Endothelial cell (in vitro differentiated cells): ENCODE results near the gene ACTR2. TPM values are rescaled to one million over a fixed set of nuclear protein-coding genes. Genes with fewer than 3 reads are reported as not detected.
A peak's percentile ranks its signal among the peaks of the same experiment; 100 is the strongest.

ENCODE experiments used
- DNase-seq: peaks from one replicate; pipeline ENCODE4 v3.0.0; 2021; ENCODE audit warnings: low spot score
- H3K27ac Mint-ChIP-seq: one replicate; pipeline ENCODE4 v1.8.0; 2021; ENCODE audit warnings: mixed read lengths, inconsistent platforms; ENCODE audit not compliant: unreplicated experiment
- H3K27me3 Mint-ChIP-seq: one replicate; pipeline ENCODE4 v1.8.0; 2021; ENCODE audit warnings: mild to moderate bottlenecking, moderate library complexity, mixed read lengths, inconsistent platforms; ENCODE audit not compliant: unreplicated experiment
- H3K36me3 Mint-ChIP-seq: one replicate; pipeline ENCODE4 v1.8.0; 2021; ENCODE audit warnings: mild to moderate bottlenecking, low read depth, mixed read lengths, inconsistent platforms; ENCODE audit not compliant: unreplicated experiment
- H3K4me1 Mint-ChIP-seq: one replicate; pipeline ENCODE4 v1.8.0; 2021; ENCODE audit warnings: mild to moderate bottlenecking, mixed read lengths, inconsistent platforms; ENCODE audit not compliant: unreplicated experiment
- H3K4me3 Mint-ChIP-seq: one replicate; pipeline ENCODE4 v1.8.0; 2021; ENCODE audit warnings: mild to moderate bottlenecking, mixed read lengths, inconsistent platforms; ENCODE audit not compliant: unreplicated experiment
- H3K9me3 Mint-ChIP-seq: one replicate; pipeline ENCODE4 v1.8.0; 2021; ENCODE audit warnings: mixed read lengths, inconsistent platforms; ENCODE audit not compliant: unreplicated experiment
- CTCF ChIP-seq: fragments of 200-600 bp; sonication (generic); IDR thresholded peaks from one replicate; pipeline ENCODE4 v1.5.0; 2021; ENCODE audit warnings: antibody characterized with exemption; ENCODE audit not compliant: unreplicated experiment
- total RNA-seq: library from RNA; stranded (reverse); fragmentation: NEBNext Ultra II Directional; extraction: Animal tissue kit (Norgen Biotek cat#: 25700); gene quantifications from one replicate; pipeline ENCODE4 v1.2.1, GENCODE V29; 2021; ENCODE audit not compliant: unreplicated experiment

Gene ACTR2
- total RNA-seq, 1 donor from 2014 or later: 389 TPM

DNA sequence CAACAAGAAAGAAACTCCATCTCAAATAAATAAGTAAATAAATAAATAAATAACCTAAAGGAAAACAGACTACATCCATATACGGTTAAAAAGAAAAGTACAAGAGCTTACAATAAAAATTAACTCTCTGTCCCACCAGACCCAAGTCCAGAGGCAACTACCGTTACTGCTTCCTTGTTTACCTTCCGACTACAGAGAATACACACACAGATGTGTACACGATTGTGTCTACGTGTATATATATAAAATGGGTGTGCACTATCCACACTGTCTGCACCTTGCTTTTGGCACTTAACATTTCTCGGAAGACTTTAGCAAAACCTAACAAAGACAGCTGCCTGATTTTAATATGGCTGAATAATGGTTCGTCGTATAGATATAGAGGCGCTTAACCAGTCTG, 69.9 kb downstream of the ACTR2 start:
- no peak for TF ChIP-seq CTCF
- Mint-ChIP-seq H3K36me3 (no peaks in the 10 kb centered on the region), H3K9me3 (no peaks in the 10 kb centered on the region), H3K27me3 (no peaks in the 10 kb centered on the region), H3K4me1 (peaks cover 32% of the 10 kb centered on the region), H3K4me3 (no peak overlapping the region), H3K27ac (no peak overlapping the region)
- DNase-seq: no peak

GRCh38 chr2:65298089-65298488, 70.5 kb downstream of the ACTR2 start:
- H3K36me3 Mint-ChIP-seq: no peaks in the 10 kb centered on the region
- no peaks in the 10 kb centered on the region for H3K27me3 Mint-ChIP-seq
- no peak overlapping the region for H3K4me3 Mint-ChIP-seq
- no peak overlapping the region for H3K27ac Mint-ChIP-seq
- no peak for TF ChIP-seq CTCF
- H3K9me3 Mint-ChIP-seq: no peaks in the 10 kb centered on the region
- DNase-seq: no peak
- peaks cover 35% of the 10 kb centered on the region for H3K4me1 Mint-ChIP-seq

- H3K4me1 Mint-ChIP-seq: peaks cover 31% of the 10 kb centered on the region
- no peak for TF ChIP-seq CTCF
- H3K9me3 Mint-ChIP-seq: no peaks in the 10 kb centered on the region
- no peak for DNase-seq
- H3K27me3 Mint-ChIP-seq: no peaks in the 10 kb centered on the region
- H3K27ac Mint-ChIP-seq: no peak overlapping the region
- H3K36me3 Mint-ChIP-seq: no peaks in the 10 kb centered on the region
- H3K4me3 Mint-ChIP-seq: peak overlapping the region; percentile 23
Observed at GRCh38 chr2:65299246-65299645, 71.6 kb downstream of the ACTR2 start.

DNA sequence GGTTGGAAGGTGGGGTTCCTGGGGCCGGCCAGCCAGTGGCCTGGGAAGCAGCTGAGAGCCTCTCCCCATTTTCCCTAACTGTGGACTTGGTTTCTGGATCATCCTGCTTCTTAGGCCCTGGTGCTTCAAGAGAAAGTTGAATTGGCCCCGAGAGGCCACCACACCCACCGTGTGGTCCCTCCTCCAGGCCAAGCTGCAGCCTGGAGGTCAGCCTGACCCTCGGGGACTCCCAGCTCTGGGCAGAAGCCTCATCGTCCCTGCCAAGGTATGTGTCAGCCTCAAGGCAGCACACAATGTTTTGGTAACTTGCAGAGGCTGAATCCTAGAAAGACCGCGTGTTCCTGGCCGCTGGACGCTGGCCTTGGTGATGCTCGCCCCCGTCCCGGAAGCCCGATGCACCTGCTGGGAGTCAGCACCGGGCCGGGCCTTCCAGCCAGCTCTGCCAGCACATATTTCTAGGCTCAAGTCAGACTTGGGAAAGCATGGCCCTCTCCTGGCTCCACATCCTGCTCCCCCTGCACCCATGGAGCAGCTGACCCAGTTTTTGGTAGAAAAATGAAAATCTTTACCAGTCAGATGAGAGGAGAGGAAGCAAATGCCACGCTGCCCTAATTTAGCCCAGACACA, 72.6 kb downstream of the ACTR2 start:
- no peaks in the 10 kb centered on the region for H3K9me3 Mint-ChIP-seq
- H3K36me3 Mint-ChIP-seq: no peaks in the 10 kb centered on the region
- H3K4me1 Mint-ChIP-seq: peaks cover 25% of the 10 kb centered on the region
- H3K27ac Mint-ChIP-seq: no peak overlapping the region
- H3K4me3 Mint-ChIP-seq: no peak overlapping the region
- H3K27me3 Mint-ChIP-seq: no peaks in the 10 kb centered on the region
- no peak for DNase-seq
- no peak for TF ChIP-seq CTCF

DNA sequence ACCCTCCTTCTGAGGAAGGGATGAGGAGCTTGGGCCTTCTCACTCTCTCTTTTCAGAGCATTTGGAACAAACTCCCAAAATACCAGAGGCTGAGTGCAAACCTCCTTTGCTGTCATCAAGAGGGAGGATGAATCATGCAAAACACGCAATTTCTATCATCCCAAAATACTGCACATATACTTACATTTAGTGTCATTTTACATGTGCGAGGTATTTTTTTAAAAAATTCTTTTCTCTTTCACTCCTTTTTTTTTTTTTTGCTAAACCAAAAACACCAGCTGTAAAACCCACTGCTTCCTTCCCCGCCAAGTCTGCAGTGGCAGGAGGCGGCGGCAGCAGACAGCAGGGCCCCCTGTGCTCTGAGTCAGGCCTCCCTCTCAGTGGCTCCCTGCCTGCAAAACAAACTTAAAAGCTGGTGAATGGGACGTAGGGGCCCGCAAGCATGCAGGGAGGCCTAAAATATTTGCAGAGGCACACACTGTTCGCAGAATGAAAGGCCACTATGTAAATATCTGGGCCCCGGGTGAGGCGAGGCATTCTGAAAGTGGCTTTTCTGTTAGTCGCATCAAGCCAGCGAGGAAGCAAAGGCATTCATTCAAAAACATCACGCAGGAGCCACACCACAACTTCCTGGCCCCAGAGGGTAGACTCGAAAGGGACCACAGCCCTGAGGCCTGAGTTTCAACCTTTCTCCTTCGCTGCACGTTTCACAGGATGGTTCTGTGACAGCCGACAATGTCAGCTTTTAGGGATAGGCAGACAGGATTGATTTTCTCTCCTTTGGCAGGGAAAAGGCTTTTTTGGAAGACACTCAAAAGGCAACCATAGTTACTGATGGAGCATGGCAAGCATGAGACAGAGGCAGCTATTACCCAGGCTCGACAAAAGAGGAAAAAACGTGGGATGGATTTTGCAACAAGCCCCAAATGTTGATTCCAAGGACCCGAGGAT, 73.4 kb downstream of the ACTR2 start:
- TF ChIP-seq CTCF: no peak
- Mint-ChIP-seq H3K4me3 (no peak overlapping the region), H3K27me3 (no peaks in the 10 kb centered on the region), H3K27ac (no peak overlapping the region), H3K36me3 (no peaks in the 10 kb centered on the region), H3K4me1 (peaks cover 25% of the 10 kb centered on the region), H3K9me3 (no peaks in the 10 kb centered on the region)
- DNase-seq: no peak
